OCI-LY1 (cell line): ENCODE measurements around the gene GRHL1.
"Not testable (repeated sequence)": the region's sequence is repeated elsewhere in the genome, so short reads cannot be mapped to it uniquely, and the experiment has no call there.

Experiments used
- CTCF ChIP-seq: fragments of 200-600 bp; sonication (generic), shearing (Covaris generic); IDR thresholded peaks from 2 replicates; pipeline ENCODE4 v1.5.1; 2017; ENCODE audit warnings: mild to moderate bottlenecking, antibody characterized with exemption, low read length, moderate library complexity, mixed read lengths
- EZH2 ChIP-seq: fragments of 200-600 bp; sonication (generic), shearing (Covaris generic); IDR thresholded peaks from 2 replicates; pipeline ENCODE4 v1.8.0; 2017; ENCODE audit warnings: borderline replicate concordance, mixed run types, mild to moderate bottlenecking, antibody characterized with exemption, low read length, moderate library complexity, mixed read lengths

- not testable (repeated sequence) for TF ChIP-seq EZH2, CTCF
These were observed 62.3 kb downstream of the GRHL1 start for GRCh38 chr2:10013651-10014417.
